Activated CD4-positive, alpha-beta T cell treated with anti-CD3 and anti-CD28 coated beads, Interleukin-2, amount 50 U/mL, for 1 hour (primary cell): ENCODE results near the gene TFAM.

Experiments
- DNase-seq: peaks from one replicate; pipeline ENCODE4 v3.0.0-alpha.2; 2020

The TFAM gene

GRCh38 chr10:58436071-58436470, 50.9 kb downstream of the TFAM start:
- DNase-seq: no peak

GRCh38 chr10:58438340-58438871, 53.2 kb downstream of the TFAM start:
- no peak for DNase-seq

GRCh38 chr10:58438986-58439385, 53.8 kb downstream of the TFAM start:
- no peak for DNase-seq

- DNase-seq: no peak
Observed at GRCh38 chr10:58439632-58440364, 54.6 kb downstream of the TFAM start.

- DNase-seq: no peak
Observed at GRCh38 chr10:58440484-58440883, 55.3 kb downstream of the TFAM start.

- DNase-seq: no peak
Observed at GRCh38 chr10:58444321-58444720, 59.1 kb downstream of the TFAM start.

- no peak for DNase-seq
Observed at GRCh38 chr10:58444876-58445275, 59.7 kb downstream of the TFAM start.

- DNase-seq: no peak
Observed at GRCh38 chr10:58448121-58448935, 63.1 kb downstream of the TFAM start.
